ENCODE results near the gene TAF7L.

Gene TAF7L

DNA sequence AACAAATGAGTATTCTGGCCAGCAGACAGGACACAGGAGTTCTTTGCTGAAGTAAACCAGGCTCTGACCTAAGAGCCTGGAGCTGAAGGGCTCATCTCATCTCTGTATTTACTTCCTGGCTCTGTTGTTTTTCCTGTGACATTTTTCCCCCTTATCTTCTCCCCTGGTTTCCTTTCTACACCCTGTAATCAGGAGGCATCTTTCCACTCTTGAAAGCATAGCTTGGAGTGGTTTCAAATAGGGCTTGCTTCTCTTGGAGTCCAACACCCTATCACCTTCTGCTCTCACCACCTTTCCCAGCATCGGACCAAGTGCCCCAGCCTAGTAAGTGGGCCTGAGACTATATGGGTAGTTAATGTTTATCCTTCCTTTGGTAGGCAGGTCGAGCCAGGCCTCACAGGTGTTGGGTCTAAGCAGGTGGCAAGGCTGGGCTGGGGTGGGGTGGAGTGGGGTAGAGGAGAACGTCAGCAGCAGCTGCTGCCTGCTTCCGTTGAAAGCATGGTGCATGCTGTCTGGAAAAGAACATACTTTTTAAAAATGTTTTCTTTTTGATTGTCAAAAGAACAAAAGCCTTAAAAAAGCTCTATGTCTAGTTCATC is 70.4 kb downstream of the TAF7L start:
- no peak for DNase-seq

DNA sequence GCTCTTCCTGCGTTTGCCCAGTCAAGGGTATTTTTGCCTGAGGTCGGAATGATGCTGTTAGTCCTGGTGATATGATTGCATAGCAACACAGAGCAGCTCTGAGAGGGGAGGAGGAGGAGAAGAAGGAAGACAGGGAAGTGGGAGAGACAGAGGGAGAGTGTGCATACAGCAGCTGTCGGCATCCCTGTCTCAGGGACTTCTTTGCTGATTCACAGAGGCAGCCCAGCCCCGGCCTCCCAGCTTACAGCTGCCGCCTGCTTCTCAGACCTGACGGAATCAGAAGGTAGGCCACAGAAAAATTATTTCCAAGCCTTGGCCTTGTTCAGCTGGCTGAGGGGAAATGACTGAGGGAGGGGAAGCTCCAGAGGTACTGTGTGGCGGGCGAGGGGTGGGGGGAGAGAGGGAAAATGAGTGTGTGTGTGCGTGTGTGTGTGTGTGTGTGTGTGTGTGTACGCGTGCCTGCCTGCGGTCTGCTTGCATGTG is 71.2 kb downstream of the TAF7L start:
- DNase-seq: no peak

GRCh38 chrX:101219116-101219863 is 71.8 kb downstream of the TAF7L start, which contains the start of gene DRP2:
DRP2 (plus strand) TSS chrX:101219786; CDS start chrX:101231648, 11,862 bp downstream.
- no peak for DNase-seq

All from suppressor macrophage treated with lipopolysaccharide for 4 hours (primary cell).